ENCODE data around the gene ZNF396.

The ZNF396 gene

DNA sequence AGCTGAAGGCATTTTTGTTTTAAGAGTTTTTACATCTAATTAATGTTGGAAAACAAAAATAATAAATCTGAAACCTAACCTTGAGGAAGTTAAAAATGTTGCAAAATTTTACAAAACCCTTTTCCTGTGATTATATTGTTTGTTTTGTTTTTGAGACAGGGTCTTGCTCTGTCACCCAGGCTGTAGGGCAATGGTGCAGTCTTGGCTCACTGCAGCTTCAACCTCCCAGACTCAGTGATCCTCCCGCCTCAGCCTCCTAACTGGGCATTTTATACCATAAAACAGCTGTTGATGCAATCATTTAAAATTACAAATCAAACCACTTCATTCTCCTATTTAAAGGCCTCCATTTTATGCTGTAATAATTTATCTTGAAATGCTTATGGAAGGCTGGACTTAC, 31.2 kb downstream of the ZNF396 start:
- H2AFZ ChIP-seq (ENCODE audit: low read depth, low read length), result peak overlapping the region; percentile 85
- no peaks in the 10 kb centered on the region for H3K9me3 ChIP-seq (ENCODE audit: insufficient read depth, low read length)
- no peaks in the 10 kb centered on the region for H3K27me3 ChIP-seq (ENCODE audit: low read depth, low read length)
- no peak overlapping the region for H3K4me3 ChIP-seq (ENCODE audit: low read length)
- peaks cover 6% of the 10 kb centered on the region for H3K36me3 ChIP-seq (replicated peaks; ENCODE audit: low read depth, low read length)
- TF ChIP-seq, protein P1, sequence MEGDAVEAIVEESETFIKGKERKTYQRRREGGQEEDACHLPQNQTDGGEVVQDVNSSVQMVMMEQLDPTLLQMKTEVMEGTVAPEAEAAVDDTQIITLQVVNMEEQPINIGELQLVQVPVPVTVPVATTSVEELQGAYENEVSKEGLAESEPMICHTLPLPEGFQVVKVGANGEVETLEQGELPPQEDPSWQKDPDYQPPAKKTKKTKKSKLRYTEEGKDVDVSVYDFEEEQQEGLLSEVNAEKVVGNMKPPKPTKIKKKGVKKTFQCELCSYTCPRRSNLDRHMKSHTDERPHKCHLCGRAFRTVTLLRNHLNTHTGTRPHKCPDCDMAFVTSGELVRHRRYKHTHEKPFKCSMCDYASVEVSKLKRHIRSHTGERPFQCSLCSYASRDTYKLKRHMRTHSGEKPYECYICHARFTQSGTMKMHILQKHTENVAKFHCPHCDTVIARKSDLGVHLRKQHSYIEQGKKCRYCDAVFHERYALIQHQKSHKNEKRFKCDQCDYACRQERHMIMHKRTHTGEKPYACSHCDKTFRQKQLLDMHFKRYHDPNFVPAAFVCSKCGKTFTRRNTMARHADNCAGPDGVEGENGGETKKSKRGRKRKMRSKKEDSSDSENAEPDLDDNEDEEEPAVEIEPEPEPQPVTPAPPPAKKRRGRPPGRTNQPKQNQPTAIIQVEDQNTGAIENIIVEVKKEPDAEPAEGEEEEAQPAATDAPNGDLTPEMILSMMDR (IDR thresholded peaks at IDR 0.05; ENCODE audit: low read depth, low read length), result no peak
- TF ChIP-seq EZH2phosphoT487 (IDR thresholded peaks at IDR 0.05; ENCODE audit: low read depth), result no peak
- peak overlapping the region; percentile 79 for H3K4me2 ChIP-seq (ENCODE audit: low read length)
- H4K20me1 ChIP-seq (ENCODE audit: insufficient read depth, low read length), result peaks cover 28% of the 10 kb centered on the region
- peaks cover 39% of the 10 kb centered on the region for H3K79me2 ChIP-seq (ENCODE audit: low read length)
- no peak overlapping the region; the same call in 1 of the 2 replicates for H3K9ac ChIP-seq (ENCODE audit: low read length)
- H3K4me1 ChIP-seq (ENCODE audit: low read length), result peaks cover 25% of the 10 kb centered on the region
- H3K27ac ChIP-seq (ENCODE audit: low read length), result no peak overlapping the region

DNA sequence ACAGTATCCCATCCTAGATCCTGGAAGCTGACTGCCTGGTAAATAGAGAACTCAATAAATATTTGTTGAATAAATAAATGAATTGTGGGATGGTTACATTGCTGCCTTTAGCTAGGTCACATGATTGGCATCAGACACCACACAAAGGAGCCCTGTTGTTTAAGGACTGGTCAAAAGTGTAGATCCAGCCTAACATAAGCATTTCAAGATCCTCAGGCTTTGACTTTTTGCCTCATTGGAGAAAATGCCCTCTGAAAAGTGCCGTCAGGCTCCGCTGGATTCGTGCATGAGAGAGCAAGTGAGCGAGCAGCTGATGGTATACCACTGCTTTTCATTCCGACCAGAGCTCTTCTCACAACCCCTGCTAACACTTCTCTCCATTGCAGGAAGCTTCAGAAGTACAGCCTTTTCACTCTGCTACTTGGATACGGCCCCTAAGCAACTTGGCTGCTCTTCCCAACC, 31.6 kb downstream of the ZNF396 start:
- Histone ChIP-seq H3K4me1 (ENCODE audit: low read length) (peaks cover 25% of the 10 kb centered on the region), H3K9me3 (ENCODE audit: insufficient read depth, low read length) (no peaks in the 10 kb centered on the region), H3K79me2 (ENCODE audit: low read length) (peaks cover 43% of the 10 kb centered on the region), H3K27me3 (ENCODE audit: low read depth, low read length) (no peaks in the 10 kb centered on the region), H3K27ac (ENCODE audit: low read length) (no peak overlapping the region), H3K4me3 (ENCODE audit: low read length) (peak overlapping the region; percentile 94), H3K9ac (ENCODE audit: low read length) (peak overlapping the region; percentile 95), H3K36me3 (replicated peaks; ENCODE audit: low read depth, low read length) (peaks cover 9% of the 10 kb centered on the region), H4K20me1 (ENCODE audit: insufficient read depth, low read length) (peaks cover 31% of the 10 kb centered on the region), H2AFZ (ENCODE audit: low read depth, low read length) (peak overlapping the region; percentile 85), H3K4me2 (ENCODE audit: low read length) (peak overlapping the region; percentile 79)
- TF ChIP-seq, protein P1 (IDR thresholded peaks at IDR 0.05; ENCODE audit: low read depth, low read length), result no peak
- TF ChIP-seq EZH2phosphoT487 (IDR thresholded peaks at IDR 0.05; ENCODE audit: low read depth), result no peak

DNA sequence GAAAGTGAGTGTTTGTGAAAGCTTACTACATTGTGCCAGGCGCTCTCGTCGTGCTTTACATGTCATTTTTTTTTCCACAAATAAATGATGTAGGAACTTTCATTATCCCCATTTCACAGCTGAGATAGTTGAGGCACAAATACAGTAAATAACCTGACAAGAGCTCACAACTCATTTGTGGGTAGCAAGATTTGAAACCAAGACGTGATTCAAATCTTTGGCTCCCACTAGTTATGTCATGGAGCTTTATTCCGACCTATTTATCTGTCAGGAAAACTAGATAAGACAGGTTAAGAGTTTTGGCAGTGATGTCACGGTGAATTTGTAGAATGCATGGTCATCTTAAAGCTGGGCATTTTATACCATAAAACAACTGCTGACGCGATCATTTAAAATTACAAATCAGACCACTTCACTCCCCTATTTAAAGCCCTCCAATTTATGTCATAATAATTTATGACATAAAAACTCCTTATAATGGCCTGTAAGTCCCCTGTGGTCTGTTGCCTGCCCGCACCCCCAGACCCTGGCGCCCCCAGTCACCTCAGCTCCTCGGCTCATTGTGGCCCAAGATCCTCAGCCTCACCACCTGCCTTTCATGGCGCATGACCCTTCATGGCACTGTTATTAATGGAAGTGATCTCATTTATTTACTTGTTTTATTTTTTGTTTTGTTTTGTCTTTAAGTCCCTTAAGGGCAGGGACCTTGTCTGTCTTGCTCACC, 32.2 kb downstream of the ZNF396 start:
- peak overlapping the region; percentile 94 for H3K4me3 ChIP-seq (ENCODE audit: low read length)
- H3K27ac ChIP-seq (ENCODE audit: low read length), result peak overlapping the region; percentile 26
- peaks cover 49% of the 10 kb centered on the region for H3K79me2 ChIP-seq (ENCODE audit: low read length)
- H4K20me1 ChIP-seq (ENCODE audit: insufficient read depth, low read length), result peaks cover 35% of the 10 kb centered on the region
- peak overlapping the region; percentile 79 for H3K4me2 ChIP-seq (ENCODE audit: low read length)
- H3K9me3 ChIP-seq (ENCODE audit: insufficient read depth, low read length), result no peaks in the 10 kb centered on the region
- H3K27me3 ChIP-seq (ENCODE audit: low read depth, low read length), result no peaks in the 10 kb centered on the region
- peak overlapping the region; percentile 95 for H3K9ac ChIP-seq (ENCODE audit: low read length)
- H3K36me3 ChIP-seq (replicated peaks; ENCODE audit: low read depth, low read length), result peaks cover 15% of the 10 kb centered on the region
- TF ChIP-seq, protein P1 (IDR thresholded peaks at IDR 0.05; ENCODE audit: low read depth, low read length), result no peak
- TF ChIP-seq EZH2phosphoT487 (IDR thresholded peaks at IDR 0.05; ENCODE audit: low read depth), result no peak
- peak overlapping the region; percentile 85 for H2AFZ ChIP-seq (ENCODE audit: low read depth, low read length)
- peaks cover 29% of the 10 kb centered on the region for H3K4me1 ChIP-seq (ENCODE audit: low read length)

DNA sequence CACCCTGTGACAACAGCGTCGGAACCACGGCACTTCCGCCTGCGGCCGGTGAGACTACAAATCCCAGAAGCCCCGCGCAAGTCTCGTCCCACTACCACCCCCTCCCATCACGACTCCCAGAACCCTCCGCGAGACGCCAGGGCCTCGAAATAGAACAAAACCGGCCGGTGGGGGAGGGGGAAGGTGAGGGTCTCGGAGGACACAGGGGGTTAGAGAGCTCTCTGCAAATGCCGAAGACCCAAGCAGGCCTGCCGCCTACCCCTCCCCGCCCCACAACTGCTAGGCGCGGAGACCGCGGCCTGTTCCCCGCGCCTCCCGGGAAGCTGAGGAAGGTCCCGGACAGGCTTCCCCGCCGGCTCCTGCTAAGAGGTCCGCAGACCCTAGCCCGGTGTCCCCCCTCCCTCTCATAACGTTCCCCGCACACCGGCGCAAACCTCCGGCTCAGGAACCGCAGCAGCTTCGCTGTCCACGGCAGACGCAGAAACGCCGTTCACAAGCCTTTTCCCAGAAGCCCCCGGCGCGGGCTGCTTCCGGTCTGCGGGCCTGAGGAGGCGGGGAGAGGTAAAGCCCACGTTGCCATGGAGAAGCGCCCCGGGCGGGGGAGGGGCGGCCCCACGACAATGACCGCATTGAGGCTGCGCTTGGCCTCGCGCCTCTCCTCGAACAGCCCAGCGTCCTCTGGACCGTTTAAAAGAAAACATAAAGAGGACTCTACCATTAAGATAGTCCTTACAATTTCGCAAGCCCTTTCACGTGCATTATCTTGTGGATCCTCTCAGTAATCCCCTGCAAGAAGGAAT, 33.0 kb downstream of the ZNF396 start, which contains the start of gene ZNF24:
Gene ZNF24 (minus strand): TSS at position 485 of the 800 bp plus-strand sequence. CDS start 3,770 bp downstream, outside the sequence.
- Histone ChIP-seq H3K36me3 (replicated peaks; ENCODE audit: low read depth, low read length) (peaks cover 23% of the 10 kb centered on the region), H2AFZ (ENCODE audit: low read depth, low read length) (peak within 1 kb of the TSS; percentile 85), H3K27me3 (ENCODE audit: low read depth, low read length) (no peaks in the 10 kb centered on the region), H3K9ac (ENCODE audit: low read length) (peak within 1 kb of the TSS; percentile 95), H3K79me2 (ENCODE audit: low read length) (peaks cover 56% of the 10 kb centered on the region), H3K4me3 (ENCODE audit: low read length) (peak within 1 kb of the TSS; percentile 94), H4K20me1 (ENCODE audit: insufficient read depth, low read length) (peaks cover 38% of the 10 kb centered on the region), H3K9me3 (ENCODE audit: insufficient read depth, low read length) (no peaks in the 10 kb centered on the region), H3K4me2 (ENCODE audit: low read length) (peak within 1 kb of the TSS; percentile 79), H3K27ac (ENCODE audit: low read length) (peak within 1 kb of the TSS; percentile 81), H3K4me1 (ENCODE audit: low read length) (peaks cover 30% of the 10 kb centered on the region)
- TF ChIP-seq, protein P1 (IDR thresholded peaks at IDR 0.05; ENCODE audit: low read depth, low read length), result no peak
- TF ChIP-seq EZH2phosphoT487 (IDR thresholded peaks at IDR 0.05; ENCODE audit: low read depth), result no peak

Data from OCI-LY3 (cell line).